GM04504 (cell line): ENCODE measurements around the gene COLEC12.

ENCODE experiments used
- DNase-seq: peaks from one replicate; pipeline ENCODE4 v3.0.0-alpha.2; 2012; ENCODE audit warnings: low read depth

The COLEC12 gene

GRCh38 chr18:273525-273924, 227.0 kb downstream of the COLEC12 start:
- no peak for DNase-seq

DNA sequence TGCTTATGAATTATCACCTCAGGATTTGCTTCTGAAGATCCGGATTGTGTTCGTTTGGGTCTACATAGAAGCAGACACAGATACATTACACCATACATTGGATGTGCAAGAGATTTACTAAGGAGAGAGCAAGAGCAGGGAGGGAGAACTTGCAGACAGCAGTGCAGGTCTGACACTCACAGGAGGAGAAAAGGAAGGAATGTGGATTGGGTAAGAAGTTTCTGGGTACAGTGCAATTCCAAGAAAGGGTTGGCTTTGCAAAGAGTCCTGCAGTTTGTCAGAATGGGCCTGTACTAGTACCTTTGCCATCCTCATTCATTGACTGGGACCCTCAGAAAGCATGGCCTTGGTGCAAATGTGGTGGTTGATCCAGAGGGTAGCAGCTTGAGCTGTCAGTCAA, 227.9 kb downstream of the COLEC12 start:
- DNase-seq = no peak

GRCh38 chr18:269480-270095, 230.9 kb downstream of the COLEC12 start:
- DNase-seq = no peak

- DNase-seq = peak; percentile 72
Observed at GRCh38 chr18:267688-268552, 232.6 kb downstream of the COLEC12 start, which contains the start of gene THOC1. Gene THOC1, minus strand, starts transcription at chr18:268047. Its CDS starts 28 bp downstream, at chr18:268019.

DNA sequence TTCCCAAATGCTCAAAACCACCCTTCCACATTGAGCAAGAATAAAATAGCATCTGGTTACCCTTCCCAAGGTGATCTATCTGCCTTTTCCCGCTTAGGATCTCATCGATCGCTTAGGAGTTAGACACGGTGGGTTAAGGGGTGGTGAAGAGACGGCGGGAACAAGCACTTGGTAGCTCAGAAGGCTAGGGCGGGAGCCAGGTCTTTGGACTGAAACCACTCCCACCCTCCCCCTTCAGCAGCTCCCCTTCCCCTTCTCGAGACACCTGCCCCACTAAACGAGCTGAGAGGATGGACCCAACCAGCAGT, 233.2 kb downstream of the COLEC12 start:
- DNase-seq = no peak
